Activated CD4-positive, alpha-beta memory T cell treated with anti-CD3 and anti-CD28 coated beads for 36 hours (primary cell): Measurements from ENCODE around the gene DNAJC9. TPM values are rescaled to one million over a fixed set of nuclear protein-coding genes. Genes with fewer than 3 reads are reported as not detected.

Source experiments
- CTCF ChIA-PET: fragments of 350-600 bp; sonication (Branson Sonifier 250); formaldehyde crosslinking; loops from one replicate; lab custom pipeline; 2021; ENCODE audit warnings: antibody characterized with exemption, inconsistent platforms; lab: Charles Lee
- POLR2A ChIA-PET: fragments of 350-600 bp; sonication (Branson Sonifier 250); formaldehyde crosslinking; loops from one replicate; lab custom pipeline; 2021; ENCODE audit warnings: antibody characterized with exemption; lab: Charles Lee
- DNase-seq: peaks from one replicate; pipeline ENCODE4 v3.0.0-alpha.2; 2020
- H3K27ac Mint-ChIP-seq: one replicate; pipeline ENCODE4 v1.8.0; 2021; ENCODE audit warnings: mixed read lengths
- H3K27me3 Mint-ChIP-seq: one replicate; pipeline ENCODE4 v1.8.0; 2021; ENCODE audit warnings: mixed read lengths
- H3K36me3 Mint-ChIP-seq: one replicate; pipeline ENCODE4 v1.8.0; 2021; ENCODE audit warnings: mixed read lengths
- H3K4me1 Mint-ChIP-seq: one replicate; pipeline ENCODE4 v1.8.0; 2021; ENCODE audit warnings: low read depth, mixed read lengths
- H3K4me3 Mint-ChIP-seq: one replicate; pipeline ENCODE4 v1.8.0; 2021; ENCODE audit warnings: mild to moderate bottlenecking, mixed read lengths
- H3K9me3 Mint-ChIP-seq: one replicate; pipeline ENCODE4 v1.8.0; 2021; ENCODE audit warnings: mixed read lengths
- intact Hi-C: fragments of 100-400 bp; cut with micrococcal nuclease; formaldehyde crosslinking; loops from one replicate; pipeline ENCODE4 v1.15.1; 2023
- total RNA-seq, 2 experiments: library from RNA; stranded (reverse); gene quantifications; one replicate each; pipeline ENCODE4 v1.2.3, GENCODE V29; 2021

DNAJC9 gene
- total RNA-seq, 2 experiments from 2014 or later: 45.8 to 49.3 TPM

DNA sequence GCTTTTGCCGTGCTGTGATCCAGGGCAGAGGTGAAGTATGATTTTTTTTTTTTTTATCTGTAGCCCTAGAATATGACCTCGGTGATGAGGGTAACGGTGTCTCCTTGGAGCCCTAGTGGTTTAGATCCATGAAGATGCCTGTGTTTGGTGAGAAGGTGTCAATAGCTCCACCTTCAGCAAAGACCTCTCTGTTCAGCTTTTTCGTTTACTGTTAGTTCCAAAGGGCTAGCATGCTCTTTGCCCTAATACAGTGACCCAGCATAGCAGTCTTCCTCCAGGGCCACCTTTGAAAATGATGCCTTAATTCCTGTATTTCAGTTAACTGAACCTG is 6.1 kb upstream of the DNAJC9 start:
- Mint-ChIP-seq H3K4me1 (peaks cover 32% of the 10 kb centered on the region), H3K4me3 (peak overlapping the region; percentile 97), H3K27ac (peak overlapping the region; percentile 98), H3K36me3 (peaks cover 34% of the 10 kb centered on the region), H3K27me3 (no peaks in the 10 kb centered on the region), H3K9me3 (no peaks in the 10 kb centered on the region)
- CTCF ChIA-PET: interaction anchor here (1.0 to 2.5 kb wide), 3 partner anchors 10 to 391 kb away, joined by 3 to 12 read pairs (median 6); no protein-coding TSS in a partner anchor
- POLR2A ChIA-PET: interaction anchor here (0.5 to 1.6 kb wide), 6 partner anchors 15 to 1005 kb away, joined by 3 to 5 read pairs (median 4); partner anchors contain the start of gene CFAP70
- intact Hi-C loops: loop anchor here (2.0 kb wide), 1 partner anchor 106 kb away; the partner anchor contains the start of gene CFAP70
- no peak for DNase-seq

DNA sequence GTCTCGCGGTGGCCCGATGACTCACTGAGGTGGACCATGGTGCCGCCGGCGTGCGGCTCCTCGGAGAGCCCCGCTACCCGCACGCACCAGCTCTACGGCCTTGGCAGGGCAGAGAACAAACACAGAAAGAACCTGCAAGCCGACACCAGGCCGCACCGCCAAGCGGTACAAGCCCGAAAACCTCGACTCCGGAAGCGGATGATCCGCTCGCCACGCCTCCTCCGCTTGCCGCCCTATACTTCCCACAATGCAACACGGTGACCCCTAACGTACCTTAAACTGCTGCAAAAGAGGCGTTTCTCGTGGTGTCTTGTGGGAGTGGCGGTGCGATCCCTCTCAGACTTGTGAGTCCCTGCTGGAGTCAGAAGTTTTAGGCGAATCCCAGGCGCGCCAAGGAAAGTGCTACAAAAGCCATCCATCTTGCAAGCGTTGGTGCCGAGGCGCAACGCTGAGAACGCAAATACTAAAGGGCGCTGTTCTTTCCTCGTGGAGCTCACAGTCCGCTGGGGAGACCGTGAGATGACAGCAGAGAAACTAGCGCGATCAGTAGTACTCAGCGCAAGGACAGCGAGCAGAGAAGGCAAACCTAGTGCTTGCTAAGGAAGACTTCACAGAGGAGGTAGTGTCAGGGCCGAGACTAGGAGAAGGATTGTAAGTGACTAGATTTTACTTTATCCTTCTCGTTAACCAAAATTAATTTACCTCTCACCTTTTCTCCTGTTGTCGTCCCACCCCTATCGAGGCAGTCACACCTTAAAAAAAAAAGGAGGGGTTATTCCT is 5.6 kb upstream of the DNAJC9 start, which contains the start of gene MRPS16:
Gene MRPS16, minus strand, starts transcription at position 200 of the 780 bp plus-strand sequence. Its CDS starts 162 bp downstream, at position 38.
- Mint-ChIP-seq H3K36me3 (peaks cover 39% of the 10 kb centered on the region), H3K4me1 (peaks cover 38% of the 10 kb centered on the region), H3K4me3 (peak within 1 kb of the TSS; percentile 97), H3K27ac (peak within 1 kb of the TSS; percentile 98), H3K27me3 (no peaks in the 10 kb centered on the region), H3K9me3 (no peaks in the 10 kb centered on the region)
- ChIA-PET POLR2A (interaction anchor here (0.5 to 1.6 kb wide), 11 partner anchors 10 to 1004 kb away, joined by 3 to 6 read pairs (median 4); partner anchors contain the start of genes CFAP70 and P4HA1), CTCF (interaction anchor here (1.0 to 2.5 kb wide), 3 partner anchors 11 to 391 kb away, joined by 3 to 12 read pairs (median 6); no protein-coding TSS in a partner anchor)
- intact Hi-C loops: loop anchor here (1.0 to 2.0 kb wide), 3 partner anchors 8 to 244 kb away; partner anchors contain the start of genes CFAP70 and PPP3CB
- DNase-seq: peak; percentile 96

DNA sequence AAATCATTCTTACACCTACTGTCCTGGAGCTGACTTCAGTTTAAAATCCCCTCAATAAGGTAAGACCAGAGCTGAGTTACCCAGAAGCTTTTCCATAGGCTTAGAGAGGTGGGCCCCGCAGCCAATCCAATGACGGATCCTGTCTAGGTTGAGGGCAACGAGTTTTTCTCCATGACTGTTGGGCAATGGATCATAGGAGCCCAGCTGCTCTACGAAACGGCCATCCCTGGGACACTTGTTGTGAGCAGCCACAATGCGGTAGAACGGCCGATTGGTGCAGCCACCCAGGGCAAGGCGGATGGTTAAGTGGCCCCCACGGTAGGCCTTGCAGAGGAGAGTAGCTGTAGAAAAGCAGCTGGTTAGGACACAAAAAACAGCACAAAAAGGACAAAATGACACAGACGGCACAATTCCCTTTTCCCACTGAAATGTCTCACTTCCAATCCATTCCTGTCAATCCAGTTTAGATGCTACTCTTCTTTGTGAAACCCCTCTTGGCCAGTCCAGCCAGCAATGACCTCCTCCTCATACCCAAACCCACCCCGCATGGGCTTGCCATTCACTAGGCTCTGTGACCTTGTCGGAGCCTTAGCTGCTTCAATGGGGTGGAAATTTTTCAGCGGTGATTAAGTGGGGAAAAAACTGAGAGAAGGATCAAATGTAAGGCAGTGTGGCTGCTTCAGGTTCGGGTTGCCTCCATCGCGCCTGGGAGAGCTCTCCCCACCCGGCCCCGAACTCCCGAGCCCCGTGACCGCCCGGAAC is 4.8 kb upstream of the DNAJC9 start:
- Mint-ChIP-seq H3K9me3 (no peaks in the 10 kb centered on the region), H3K36me3 (peaks cover 43% of the 10 kb centered on the region), H3K4me3 (peak overlapping the region; percentile 97), H3K27ac (peak overlapping the region; percentile 98), H3K4me1 (peaks cover 42% of the 10 kb centered on the region), H3K27me3 (no peaks in the 10 kb centered on the region)
- ChIA-PET POLR2A (interaction anchor here (0.7 to 1.2 kb wide), 8 partner anchors 11 to 243 kb away, joined by 3 to 6 read pairs (median 3); partner anchors contain the start of genes CFAP70 and P4HA1), CTCF (interaction anchor here (1.0 to 2.5 kb wide), 2 partner anchors 15 to 392 kb away, joined by 3 to 12 read pairs; no protein-coding TSS in a partner anchor)
- intact Hi-C loops: loop anchor here (1.0 to 2.0 kb wide), 3 partner anchors 8 to 244 kb away; partner anchors contain the start of genes CFAP70 and PPP3CB
- peak; percentile 41 for DNase-seq

DNA sequence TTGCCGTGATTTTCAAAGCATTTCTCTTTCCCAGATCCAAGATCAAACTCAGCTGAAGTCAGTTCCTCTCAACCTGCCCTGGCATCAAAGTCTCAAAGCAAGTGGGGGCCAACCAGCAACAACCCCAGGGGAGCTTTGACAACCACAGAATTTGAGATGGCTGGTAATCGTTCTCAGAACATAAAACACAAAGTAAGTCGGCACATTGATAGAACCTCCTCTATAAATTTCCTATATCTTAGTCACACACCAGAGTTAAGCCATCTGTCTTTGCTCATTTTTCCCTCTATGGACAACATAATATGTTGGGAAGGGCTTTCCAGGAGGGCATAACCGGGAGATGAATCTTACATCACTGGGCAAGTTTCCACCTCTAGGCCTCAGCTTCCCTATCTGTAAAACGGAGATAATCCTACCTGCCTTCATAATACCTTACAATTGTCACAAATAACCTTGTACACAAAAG is 1.2 kb upstream of the DNAJC9 start:
- CTCF ChIA-PET: no interaction called here
- H3K4me1 Mint-ChIP-seq: peaks cover 63% of the 10 kb centered on the region

DNA sequence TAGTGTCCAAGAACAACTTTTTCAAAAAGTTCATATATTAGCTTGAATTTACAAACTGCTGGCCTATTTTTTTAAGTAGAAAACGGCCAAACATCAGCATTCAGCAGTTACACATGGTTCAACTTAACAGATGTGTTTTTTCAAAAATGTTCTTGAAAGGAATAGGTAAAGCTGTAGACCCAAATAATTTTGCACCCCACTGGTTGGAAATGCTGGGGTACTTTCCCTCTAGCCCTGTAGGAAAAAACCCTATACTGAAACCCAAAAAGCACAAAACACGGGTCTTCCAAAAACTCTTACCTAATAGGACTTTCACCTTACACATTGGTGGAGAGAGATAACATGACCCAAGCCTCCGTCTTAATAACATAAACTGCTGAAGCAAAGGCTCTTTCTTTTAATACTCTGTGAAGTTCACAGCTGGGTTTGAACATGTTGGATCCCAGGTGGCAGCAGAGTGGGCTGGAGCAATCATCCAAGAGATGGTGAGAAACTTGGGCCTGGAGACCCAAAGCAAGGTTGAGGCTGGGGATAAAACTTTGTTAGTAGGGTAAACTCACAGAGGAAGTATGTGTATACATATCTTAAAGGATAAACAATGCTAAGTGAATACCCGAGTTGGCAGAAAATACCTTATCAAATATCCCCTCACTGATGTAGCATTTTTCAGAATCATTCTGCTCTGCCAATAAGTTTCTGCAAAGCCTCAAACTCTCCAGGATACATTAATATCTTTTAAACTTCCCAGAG is 629 bp upstream of the DNAJC9 start:
- Mint-ChIP-seq H3K4me3 (peak overlapping the region; percentile 99), H3K27ac (peak overlapping the region; percentile 94), H3K27me3 (no peaks in the 10 kb centered on the region), H3K36me3 (peaks cover 81% of the 10 kb centered on the region), H3K9me3 (no peaks in the 10 kb centered on the region), H3K4me1 (peaks cover 63% of the 10 kb centered on the region)
- ChIA-PET POLR2A (interaction anchor here (0.7 to 1.8 kb wide), 11 partner anchors 9 to 396 kb away, joined by 3 to 11 read pairs (median 4); partner anchors contain the start of genes ANXA7, CFAP70 and PPP3CB), CTCF (interaction anchor here (0.9 to 1.7 kb wide), 6 partner anchors 10 to 167 kb away, joined by 3 to 7 read pairs (median 3); no protein-coding TSS in a partner anchor)
- DNase-seq: no peak
- intact Hi-C loops: loop anchor here (1.0 to 2.0 kb wide), 5 partner anchors 79 to 379 kb away; partner anchors contain the start of genes ECD, FAM149B1, P4HA1 and PPP3CB

More for the DNA sequence above, 1.2 kb upstream of the DNAJC9 start:
- H3K4me3 Mint-ChIP-seq: peak overlapping the region; percentile 99
- intact Hi-C loops: no loop called here
- no peaks in the 10 kb centered on the region for H3K9me3 Mint-ChIP-seq
- H3K27ac Mint-ChIP-seq: peak overlapping the region; percentile 94
- no peak for DNase-seq
- POLR2A ChIA-PET: no interaction called here
- H3K36me3 Mint-ChIP-seq: peaks cover 76% of the 10 kb centered on the region
- H3K27me3 Mint-ChIP-seq: no peaks in the 10 kb centered on the region

DNA sequence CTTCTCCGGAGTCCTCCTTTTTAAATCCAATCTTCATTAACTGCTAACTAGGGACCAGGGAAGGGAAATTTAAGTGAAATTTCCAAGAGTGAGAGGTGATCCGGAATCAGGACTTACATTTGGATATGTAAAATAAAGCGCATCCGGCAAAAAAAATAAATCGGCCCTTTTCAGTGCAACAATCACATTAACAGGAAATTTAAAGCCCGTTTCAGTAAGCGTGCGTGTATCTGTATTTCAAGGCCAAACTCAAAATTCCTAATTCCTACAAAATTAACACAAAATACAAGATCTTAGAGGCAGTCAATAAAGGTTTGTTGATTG is 771 bp downstream of the DNAJC9 start:
- no peak for DNase-seq
- Mint-ChIP-seq H3K9me3 (no peaks in the 10 kb centered on the region), H3K4me3 (peak overlapping the region; percentile 99), H3K27me3 (no peaks in the 10 kb centered on the region), H3K4me1 (peaks cover 61% of the 10 kb centered on the region), H3K36me3 (peaks cover 78% of the 10 kb centered on the region), H3K27ac (peak overlapping the region; percentile 94)
- ChIA-PET POLR2A (interaction anchor here (0.6 to 1.8 kb wide), 11 partner anchors 9 to 497 kb away, joined by 3 to 11 read pairs (median 5); partner anchors contain the start of genes ANXA7, CFAP70 and PPP3CB), CTCF (interaction anchor here (1.3 to 1.9 kb wide), 5 partner anchors 8 to 77 kb away, joined by 3 to 7 read pairs (median 5); no protein-coding TSS in a partner anchor)
- intact Hi-C loops: loop anchor here (2.0 kb wide), 1 partner anchor 167 kb away; no protein-coding TSS in a partner anchor

DNA sequence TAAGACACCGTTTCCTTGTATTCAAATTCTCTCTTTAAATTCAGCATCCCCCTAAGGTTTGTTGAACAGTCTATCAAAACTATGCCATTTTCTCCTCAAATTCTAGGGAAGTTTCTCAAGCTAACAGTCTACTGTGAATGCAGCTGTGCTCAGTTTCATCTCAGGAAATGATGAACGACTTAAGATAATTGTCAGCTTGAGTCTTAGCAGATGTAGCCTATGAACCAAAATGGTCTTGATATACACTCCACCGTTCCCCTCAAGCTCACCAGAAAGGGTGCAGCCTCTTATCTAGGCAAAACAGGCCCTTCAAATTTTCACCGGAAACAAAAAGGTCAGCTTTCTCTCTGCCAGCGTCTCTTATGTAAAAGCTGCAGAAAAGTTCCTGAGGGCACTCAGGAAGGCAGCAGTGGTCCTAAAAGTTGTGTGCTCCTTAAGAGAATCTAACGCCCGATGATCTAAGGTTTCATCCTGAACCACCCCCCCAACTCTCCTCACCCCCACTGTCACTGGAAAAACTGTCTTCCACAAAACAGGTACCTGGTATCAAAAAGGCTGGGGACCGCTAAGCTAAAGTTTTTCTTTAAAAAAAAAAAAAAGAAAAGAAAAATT is 2.1 kb downstream of the DNAJC9 start:
- Mint-ChIP-seq H3K27me3 (no peaks in the 10 kb centered on the region), H3K27ac (peak overlapping the region; percentile 68), H3K36me3 (peaks cover 75% of the 10 kb centered on the region), H3K4me1 (peaks cover 50% of the 10 kb centered on the region), H3K4me3 (peak overlapping the region; percentile 99), H3K9me3 (no peaks in the 10 kb centered on the region)
- ChIA-PET CTCF (interaction anchor here (0.6 to 1.9 kb wide), 2 partner anchors 10 to 379 kb away, joined by 4 to 6 read pairs; no protein-coding TSS in a partner anchor), POLR2A (interaction anchor here (0.6 kb wide), 1 partner anchor 781 kb away, joined by 5 read pairs; no protein-coding TSS in a partner anchor)
- no peak for DNase-seq
- intact Hi-C loops: loop anchor here (1.0 kb wide), 1 partner anchor 7 kb away; the partner anchor contains the start of gene MRPS16

DNA sequence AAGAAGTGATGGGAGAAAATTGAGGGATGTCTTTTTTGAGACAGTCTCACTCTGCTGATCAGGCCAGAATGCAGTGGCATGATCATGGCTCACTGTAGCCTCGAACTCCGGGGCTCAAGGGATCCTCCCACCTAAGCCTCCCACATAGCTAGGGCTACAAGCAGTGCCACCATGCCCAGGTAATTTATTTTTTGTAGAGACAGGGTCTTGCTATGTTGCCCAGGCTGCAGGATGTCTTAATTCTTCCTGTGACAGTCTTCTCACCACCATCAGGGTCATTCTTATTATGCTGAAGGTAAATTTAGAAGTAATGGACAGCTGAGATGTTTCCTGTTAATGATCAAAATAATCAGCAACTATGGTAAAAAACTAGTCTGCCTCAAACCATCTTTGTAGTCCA is 7.1 kb downstream of the DNAJC9 start:
- no peak overlapping the region for H3K27ac Mint-ChIP-seq
- peaks cover 48% of the 10 kb centered on the region for H3K36me3 Mint-ChIP-seq
- no peak for DNase-seq
- CTCF ChIA-PET: interaction anchor here (1.4 kb wide), 1 partner anchor 24 kb away, joined by 4 read pairs; no protein-coding TSS in a partner anchor
- peaks cover 18% of the 10 kb centered on the region for H3K4me1 Mint-ChIP-seq
- no peak overlapping the region for H3K4me3 Mint-ChIP-seq
- intact Hi-C loops: no loop called here
- POLR2A ChIA-PET: interaction anchor here (1.0 kb wide), 1 partner anchor 12 kb away, joined by 3 read pairs; the partner anchor contains the start of gene MRPS16
- H3K27me3 Mint-ChIP-seq: no peaks in the 10 kb centered on the region
- no peaks in the 10 kb centered on the region for H3K9me3 Mint-ChIP-seq

DNA sequence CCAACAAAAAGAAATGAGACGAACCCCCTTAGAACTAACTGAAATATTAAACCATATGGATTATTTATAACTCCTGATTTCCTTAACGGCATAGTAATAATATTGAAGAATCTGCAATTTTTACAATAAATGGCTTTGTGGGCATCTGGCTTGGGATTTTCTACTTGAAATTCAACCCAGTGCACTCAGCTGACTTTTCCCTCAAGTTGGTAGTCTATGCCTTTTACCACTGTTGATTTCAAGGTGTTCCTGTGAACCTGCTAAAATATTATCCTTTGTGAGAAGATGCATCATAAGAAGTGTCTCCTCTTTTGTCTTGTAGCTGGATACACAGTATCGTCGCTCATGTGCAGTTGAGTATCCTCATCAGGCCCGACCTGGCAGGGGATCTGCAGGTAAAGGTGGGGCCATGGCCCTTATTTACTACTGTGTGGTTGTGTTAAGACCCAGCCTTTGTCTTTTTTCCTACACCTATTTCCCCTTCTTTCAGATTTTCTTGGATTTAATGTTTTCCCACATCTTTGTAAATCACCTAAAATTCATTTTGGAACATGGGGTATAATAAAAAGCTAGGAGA is 8.0 kb downstream of the DNAJC9 start:
- no peaks in the 10 kb centered on the region for H3K9me3 Mint-ChIP-seq
- ChIA-PET POLR2A (interaction anchor here (1.0 to 1.3 kb wide), 2 partner anchors 8 to 13 kb away, joined by 3 to 4 read pairs; partner anchors contain the start of genes DNAJC9 and MRPS16), CTCF (interaction anchor here (1.2 to 1.8 kb wide), 3 partner anchors 8 to 25 kb away, joined by 3 to 5 read pairs (median 4); partner anchors contain the start of gene DNAJC9)
- DNase-seq: no peak
- no peak overlapping the region for H3K4me3 Mint-ChIP-seq
- peaks cover 46% of the 10 kb centered on the region for H3K36me3 Mint-ChIP-seq
- intact Hi-C loops: no loop called here
- peaks cover 10% of the 10 kb centered on the region for H3K4me1 Mint-ChIP-seq
- no peak overlapping the region for H3K27ac Mint-ChIP-seq
- no peaks in the 10 kb centered on the region for H3K27me3 Mint-ChIP-seq

DNA sequence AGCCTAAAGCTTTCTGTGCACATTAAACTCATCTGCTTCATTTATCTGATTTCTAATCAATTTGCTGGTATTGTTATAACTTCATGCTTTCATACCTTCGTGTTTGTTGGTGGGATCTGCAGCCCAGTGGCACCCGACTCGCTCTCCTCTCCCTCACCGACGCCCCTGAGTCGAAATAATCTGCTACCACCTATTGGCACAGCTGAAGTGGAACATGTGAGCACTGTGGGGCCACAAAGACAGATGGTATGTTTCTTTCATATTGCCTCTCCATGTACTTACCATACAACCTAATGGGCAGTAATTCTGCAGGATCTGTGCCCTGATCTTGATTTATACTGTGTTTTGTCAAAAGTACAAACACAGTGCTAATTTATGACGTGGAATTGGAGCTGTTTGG is 12.4 kb downstream of the DNAJC9 start:
- Mint-ChIP-seq H3K27ac (no peak overlapping the region), H3K9me3 (no peaks in the 10 kb centered on the region), H3K36me3 (peaks cover 24% of the 10 kb centered on the region), H3K4me3 (no peak overlapping the region), H3K4me1 (no peaks in the 10 kb centered on the region), H3K27me3 (no peaks in the 10 kb centered on the region)
- POLR2A ChIA-PET: interaction anchor here (0.5 to 1.3 kb wide), 2 partner anchors 11 to 362 kb away, joined by 3 to 5 read pairs; no protein-coding TSS in a partner anchor
- no peak for DNase-seq
- CTCF ChIA-PET: no interaction called here
- intact Hi-C loops: no loop called here
